Stimulated activated CD4-positive, alpha-beta T cell treated with anti-CD3 and anti-CD28 coated beads, Interleukin-1b, Interleukin-23, amount 100 ng/mL, for 4 hours (primary cell): ENCODE measurements around the gene NWD2.
"Not testable (repeated sequence)": the region's sequence is repeated elsewhere in the genome, so short reads cannot be mapped to it uniquely, and the experiment has no call there.

Experiments
- DNase-seq, 2 donors: peaks; one replicate each; pipeline ENCODE4 v3.0.0-alpha.2; 2020; ENCODE audit warnings: low read depth in 2 of 2

NWD2 gene

GRCh38 chr4:37244583-37245390, at the start of gene NWD2:
Gene NWD2 (plus strand): TSS chr4:37244743. CDS start chr4:37245068, 325 bp downstream.
- DNase-seq, result no peak

- no peak for DNase-seq
These were observed 46.6 kb upstream of the NWD2 start for GRCh38 chr4:37197899-37198298.

DNA sequence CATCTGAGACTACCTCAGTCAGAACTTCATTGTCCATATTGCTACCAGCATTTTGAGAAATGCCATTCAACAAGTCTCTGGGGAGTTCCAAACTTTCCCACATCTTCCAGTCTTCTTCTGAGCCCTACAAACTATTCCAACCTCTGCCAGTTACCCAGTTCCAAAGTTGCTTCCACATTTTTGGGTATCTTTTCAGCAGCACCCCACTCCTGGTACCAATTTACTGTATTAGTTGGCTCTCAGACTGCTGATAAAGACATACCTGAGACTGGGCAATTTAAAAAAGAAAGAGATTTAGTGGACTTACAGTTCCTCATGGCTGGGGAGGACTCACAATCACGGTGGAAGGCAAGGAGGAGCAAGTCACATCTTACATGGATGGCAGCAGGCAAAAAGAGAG, 39.8 kb upstream of the NWD2 start:
- not testable (repeated sequence) for DNase-seq

DNA sequence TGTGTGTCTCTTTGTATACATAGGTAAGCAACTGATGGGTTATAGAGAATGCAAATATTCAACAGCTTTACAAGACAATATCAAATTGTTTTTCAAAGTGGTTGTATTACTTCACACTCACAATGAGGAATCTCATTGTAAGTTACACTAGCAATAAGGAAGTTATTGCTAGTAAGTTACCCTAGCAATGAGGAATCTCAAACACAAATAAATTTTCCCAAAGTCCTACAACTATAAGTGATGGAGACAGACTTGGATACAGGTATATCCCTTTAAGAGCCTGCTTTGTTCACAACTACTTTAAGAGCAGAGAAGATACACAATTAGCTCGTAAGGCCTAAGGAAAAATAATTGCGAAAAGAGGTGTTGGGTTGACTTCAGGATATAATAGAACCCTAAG, 28.3 kb upstream of the NWD2 start:
- no peak for DNase-seq

- no peak for DNase-seq
These were observed 25.3 kb upstream of the NWD2 start for GRCh38 chr4:37219242-37219641.

- DNase-seq, result no peak
These were observed 24.6 kb upstream of the NWD2 start for GRCh38 chr4:37219990-37220389.

- no peak for DNase-seq
These were observed 23.9 kb upstream of the NWD2 start for GRCh38 chr4:37220685-37221084.

DNA sequence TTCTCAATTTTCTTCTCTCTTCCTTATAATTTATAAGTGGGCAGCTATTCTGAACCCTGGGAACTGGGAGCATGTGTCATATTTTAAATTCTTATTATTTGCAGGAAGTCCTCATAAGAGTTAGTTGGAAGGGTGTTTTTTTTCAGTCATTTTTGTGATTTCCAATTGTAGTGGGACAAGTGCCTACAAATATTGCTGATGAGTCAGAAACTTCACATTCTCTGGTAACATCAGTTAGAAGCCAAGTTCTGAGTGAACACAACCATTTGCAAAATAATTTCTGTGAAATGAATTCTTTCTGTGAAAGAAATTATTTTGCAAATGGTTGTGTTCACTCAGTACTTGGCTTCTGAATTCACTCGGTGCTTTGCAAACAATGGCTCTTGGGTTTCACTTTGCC, 20.8 kb upstream of the NWD2 start:
- no peak for DNase-seq

DNA sequence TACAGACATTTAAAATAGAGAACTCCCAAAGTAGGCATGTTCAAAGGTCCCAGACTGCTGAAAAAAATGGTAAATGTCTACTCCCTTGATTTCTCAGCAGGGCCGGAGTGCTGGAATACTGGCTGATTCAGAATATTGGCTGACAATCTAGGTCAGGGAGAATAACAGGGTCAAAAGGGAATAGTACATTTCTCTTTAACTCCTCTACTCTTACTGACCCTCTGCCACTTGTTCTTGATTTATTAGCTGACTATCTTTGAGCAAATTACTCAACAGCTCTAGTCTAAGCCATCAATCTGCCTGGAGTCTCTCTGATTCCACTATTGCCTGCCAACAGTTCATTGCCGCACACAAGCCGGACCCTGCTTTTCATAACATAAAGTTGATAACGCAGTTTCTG, 19.7 kb upstream of the NWD2 start:
- DNase-seq, result no peak

DNA sequence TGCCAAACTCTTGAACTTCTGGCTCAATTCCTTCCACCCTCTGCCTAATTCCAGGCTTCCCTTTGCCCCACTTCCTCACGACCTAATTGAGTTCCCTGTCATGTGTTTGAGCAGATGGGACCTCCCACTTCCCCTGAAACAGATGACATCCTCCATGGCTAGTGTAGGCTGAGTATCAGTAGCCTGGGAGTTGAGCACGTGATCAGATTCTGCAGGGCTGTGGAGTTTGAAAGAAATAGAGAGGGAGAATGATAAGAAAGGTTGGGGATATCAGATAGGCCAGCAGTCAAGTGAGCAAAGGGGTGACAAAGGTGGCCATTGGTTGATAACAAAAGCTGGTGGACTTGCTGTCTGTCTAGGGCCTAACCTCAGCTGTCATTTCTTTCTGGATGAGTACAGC, 18.8 kb upstream of the NWD2 start:
- DNase-seq, result no peak

DNA sequence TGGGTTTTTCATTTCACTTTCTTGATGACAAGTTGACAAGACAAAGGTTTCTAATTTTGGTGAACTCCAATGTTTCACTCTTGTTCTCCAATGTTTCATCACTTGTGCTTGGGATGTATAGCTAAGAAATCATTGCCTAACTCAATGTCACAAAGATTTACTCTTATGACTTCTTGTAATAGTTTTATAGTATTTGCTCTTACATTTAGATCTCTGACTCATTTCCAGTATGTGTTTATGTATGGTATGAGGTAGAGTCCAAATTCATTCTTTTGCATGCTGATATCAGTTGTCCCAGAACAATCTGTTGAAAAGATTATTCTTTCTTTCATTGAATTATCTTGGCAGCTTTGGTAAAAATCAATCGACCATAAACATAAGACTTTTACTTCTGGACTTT, 12.2 kb upstream of the NWD2 start:
- no peak for DNase-seq

DNA sequence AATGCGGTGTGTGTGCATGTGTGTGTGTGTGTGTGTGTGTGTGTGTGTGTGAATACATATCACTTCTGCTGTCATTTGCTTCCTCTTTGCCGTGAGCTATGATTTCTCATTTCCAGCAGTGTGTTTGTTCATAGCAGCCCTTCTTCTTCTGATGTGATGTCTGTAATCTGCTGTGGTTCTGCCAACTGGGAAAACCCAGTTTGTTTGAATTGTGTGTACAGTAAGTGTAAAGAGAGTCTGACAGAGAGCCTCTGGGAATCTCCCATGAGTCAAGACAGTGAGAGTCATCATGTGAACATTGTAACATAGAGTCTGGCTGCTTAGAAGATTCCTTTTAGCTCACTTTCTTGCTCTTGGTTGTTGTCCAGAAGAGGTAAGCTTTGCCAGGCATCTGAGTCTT, 8.4 kb upstream of the NWD2 start:
- no peak for DNase-seq

GRCh38 chr4:37241647-37242046, 2.9 kb upstream of the NWD2 start:
- DNase-seq, result no peak

- DNase-seq, result no peak
These were observed 1.5 kb upstream of the NWD2 start for GRCh38 chr4:37243051-37243450.

GRCh38 chr4:37243722-37244582, 591 bp upstream of the NWD2 start:
- DNase-seq, result no peak

DNA sequence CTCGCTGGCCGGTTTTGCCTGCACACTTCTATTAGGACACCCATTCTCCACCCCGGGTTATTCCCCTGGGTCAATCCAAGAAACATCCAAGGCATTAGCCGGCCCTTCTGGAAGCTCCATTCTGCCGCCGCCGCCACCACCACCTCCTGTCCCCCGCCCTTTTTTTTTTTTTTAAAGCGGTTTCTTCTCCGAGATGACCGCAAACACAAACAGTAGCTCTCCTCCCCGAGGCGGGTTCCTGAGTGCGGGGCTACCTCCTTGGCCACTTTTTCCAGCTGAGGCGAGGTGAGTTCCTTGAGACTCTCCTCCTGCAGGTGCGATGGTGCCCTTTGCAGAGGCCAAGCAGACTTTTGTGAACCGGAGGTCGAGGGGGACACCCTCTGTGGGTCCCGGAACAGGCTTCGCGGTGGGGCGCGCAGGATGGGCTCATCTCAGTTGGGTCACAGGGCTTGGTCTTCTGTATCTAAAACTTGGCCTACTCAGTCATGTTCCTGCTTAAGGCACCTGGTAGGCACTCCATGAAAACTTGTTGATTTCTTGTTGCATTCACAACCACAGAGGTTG, 930 bp downstream of the NWD2 start:
- no peak for DNase-seq

GRCh38 chr4:37246891-37247290, 2.3 kb downstream of the NWD2 start:
- no peak for DNase-seq

GRCh38 chr4:37258221-37258620, 13.7 kb downstream of the NWD2 start:
- no peak for DNase-seq

DNA sequence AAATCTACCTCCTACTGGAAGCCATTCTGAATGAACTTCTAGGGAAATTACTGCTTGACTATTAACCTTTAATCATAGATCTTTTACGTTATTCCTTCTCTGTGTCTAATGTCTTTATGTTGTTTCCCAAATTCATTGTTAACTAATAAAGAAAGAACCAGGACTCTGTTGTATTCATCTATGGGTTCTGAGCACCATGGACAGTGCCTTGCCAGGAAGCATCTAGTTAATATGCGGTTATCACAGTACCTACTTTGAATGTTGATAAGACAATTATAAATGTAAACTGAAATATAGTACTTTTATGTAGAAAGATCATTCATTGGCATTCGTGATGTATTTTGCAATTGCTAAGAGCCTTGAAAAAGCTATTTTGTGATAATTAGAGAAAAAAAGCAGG, 23.8 kb downstream of the NWD2 start:
- no peak for DNase-seq

GRCh38 chr4:37279121-37279520, 34.6 kb downstream of the NWD2 start:
- DNase-seq, result no peak

- no peak for DNase-seq
These were observed 35.5 kb downstream of the NWD2 start for GRCh38 chr4:37279894-37280592.

- DNase-seq, result no peak
These were observed 54.9 kb downstream of the NWD2 start for GRCh38 chr4:37299468-37299867.
